ENCODE measurements around the gene AZIN2. TPM values are rescaled to one million over a fixed set of nuclear protein-coding genes. Genes with fewer than 3 reads are reported as not detected.

AZIN2 gene
- total RNA-seq, 4 donors from 2014 or later, result 1.5 to 3.5 (median 1.7) TPM; not detected in 1

DNA sequence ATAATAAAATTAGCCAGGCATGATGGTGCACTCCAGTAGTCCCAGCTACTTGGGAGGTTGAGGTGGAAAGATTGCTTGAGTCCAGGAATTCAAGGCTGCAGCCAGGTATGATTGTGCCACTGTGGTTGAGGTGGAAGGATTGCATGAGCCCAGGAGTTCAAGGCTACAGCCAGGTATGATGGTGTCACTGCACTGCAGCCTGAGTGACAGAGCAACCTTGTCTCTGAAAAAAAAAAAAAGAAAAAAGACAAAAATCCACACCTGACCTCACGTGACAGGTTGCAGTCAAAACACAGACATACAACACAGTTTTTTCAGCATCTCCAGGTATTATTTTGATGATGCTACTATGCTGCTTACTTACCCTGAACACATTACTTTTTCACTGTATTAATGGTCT, 39.9 kb upstream of the AZIN2 start:
- TF ChIP-seq, protein P1, sequence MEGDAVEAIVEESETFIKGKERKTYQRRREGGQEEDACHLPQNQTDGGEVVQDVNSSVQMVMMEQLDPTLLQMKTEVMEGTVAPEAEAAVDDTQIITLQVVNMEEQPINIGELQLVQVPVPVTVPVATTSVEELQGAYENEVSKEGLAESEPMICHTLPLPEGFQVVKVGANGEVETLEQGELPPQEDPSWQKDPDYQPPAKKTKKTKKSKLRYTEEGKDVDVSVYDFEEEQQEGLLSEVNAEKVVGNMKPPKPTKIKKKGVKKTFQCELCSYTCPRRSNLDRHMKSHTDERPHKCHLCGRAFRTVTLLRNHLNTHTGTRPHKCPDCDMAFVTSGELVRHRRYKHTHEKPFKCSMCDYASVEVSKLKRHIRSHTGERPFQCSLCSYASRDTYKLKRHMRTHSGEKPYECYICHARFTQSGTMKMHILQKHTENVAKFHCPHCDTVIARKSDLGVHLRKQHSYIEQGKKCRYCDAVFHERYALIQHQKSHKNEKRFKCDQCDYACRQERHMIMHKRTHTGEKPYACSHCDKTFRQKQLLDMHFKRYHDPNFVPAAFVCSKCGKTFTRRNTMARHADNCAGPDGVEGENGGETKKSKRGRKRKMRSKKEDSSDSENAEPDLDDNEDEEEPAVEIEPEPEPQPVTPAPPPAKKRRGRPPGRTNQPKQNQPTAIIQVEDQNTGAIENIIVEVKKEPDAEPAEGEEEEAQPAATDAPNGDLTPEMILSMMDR (IDR thresholded peaks at IDR 0.05; ENCODE audit: low read depth), result no peak

DNA sequence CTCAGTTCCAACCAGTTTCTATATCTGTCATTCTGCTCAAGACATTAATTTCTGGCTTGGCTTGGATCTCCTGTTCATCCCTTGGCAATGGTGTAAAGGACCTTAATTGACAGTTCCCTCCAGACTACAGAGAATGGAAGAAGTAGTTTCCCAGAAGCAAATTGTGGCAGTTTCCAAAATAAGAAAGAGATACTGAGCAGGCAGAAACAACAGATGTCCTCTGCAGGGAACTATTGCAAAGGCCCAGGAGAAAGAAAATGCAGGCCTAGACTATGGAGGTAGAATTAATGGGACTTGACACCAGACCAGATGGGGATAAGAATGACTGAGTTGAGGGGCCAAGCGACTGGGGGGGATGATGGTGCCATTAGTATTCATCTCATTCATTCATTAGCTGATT, 38.1 kb upstream of the AZIN2 start:
- TF ChIP-seq, protein P1 (IDR thresholded peaks at IDR 0.05; ENCODE audit: low read depth), result no peak

DNA sequence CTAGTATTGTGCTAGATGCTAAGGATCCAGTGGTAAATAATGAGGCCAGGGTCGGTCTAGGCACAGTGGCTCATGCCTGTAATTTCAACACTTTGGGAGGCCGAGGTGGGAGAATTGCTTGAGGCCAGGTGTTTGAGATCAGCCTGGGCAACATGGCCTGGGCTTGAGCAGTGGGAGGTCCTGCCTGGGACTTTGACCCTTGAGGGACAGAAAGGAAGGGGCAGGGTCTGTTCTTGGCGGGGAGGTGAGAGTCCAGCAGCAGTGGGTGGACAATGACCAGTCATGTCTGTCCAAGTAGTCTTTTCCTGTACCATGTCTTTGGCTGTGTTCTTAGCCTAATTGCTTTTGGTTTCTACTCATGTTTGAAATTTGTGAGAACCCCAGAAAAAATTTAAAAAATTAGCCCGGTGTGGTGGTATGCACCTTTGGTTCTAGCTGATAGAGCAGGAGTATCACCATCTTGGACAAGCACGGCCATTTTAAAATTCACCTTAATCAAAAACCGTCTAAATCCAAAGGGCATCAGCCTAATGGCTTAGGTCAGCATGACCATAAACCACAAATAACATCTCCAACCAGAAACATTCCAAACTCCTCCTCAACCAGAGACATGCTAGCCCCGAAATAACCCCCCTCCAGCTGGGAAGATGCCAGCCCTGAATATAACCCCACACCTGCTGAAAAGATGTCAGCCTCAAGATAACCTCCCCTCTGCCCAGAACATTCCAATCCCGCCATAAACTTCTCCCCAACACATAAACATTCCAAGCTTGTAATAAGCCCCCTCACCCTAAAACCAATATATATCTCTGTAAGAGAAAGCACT, 37.5 kb upstream of the AZIN2 start:
- TF ChIP-seq, protein P1 (IDR thresholded peaks at IDR 0.05; ENCODE audit: low read depth), result no peak

DNA sequence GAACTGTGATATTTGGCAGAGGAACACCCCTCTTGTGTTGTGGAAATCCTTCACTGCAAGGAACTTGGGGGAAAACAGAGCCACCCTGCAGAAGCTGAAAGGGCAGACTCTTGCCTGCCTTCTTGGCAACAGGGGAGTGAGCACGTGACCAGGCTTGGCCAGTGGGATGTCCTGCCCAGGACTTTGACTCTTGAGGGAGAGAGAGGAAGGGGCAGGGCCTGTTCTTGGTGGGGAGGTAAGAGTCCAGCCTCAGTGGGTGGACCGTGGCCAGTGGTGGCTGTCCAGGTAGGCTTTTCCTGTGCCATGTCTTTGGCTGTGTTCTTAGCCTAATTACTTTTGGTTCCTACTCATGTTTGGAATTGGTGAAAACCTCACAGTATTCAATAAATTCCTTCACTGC, 35.7 kb upstream of the AZIN2 start:
- TF ChIP-seq, protein P1 (IDR thresholded peaks at IDR 0.05; ENCODE audit: low read depth), result no peak

DNA sequence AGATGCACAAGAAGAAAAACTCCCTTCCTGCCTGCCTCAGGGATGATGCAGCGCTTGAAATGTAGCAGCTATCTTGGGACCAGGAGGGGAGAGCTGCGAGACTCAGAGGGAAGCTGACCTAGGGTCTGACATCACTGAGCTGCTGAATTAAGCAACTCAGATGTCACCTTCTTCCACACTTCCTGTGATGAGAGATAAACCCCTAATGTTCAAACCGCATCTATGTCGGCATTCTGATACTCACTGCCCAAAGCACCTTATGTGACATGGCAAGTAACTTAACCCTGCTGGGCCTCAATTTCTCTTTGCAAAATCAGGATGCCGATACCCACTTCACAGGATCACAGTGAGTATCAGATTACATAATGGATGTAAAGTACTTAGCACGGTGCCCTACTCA, 35.1 kb upstream of the AZIN2 start:
- TF ChIP-seq, protein P1 (IDR thresholded peaks at IDR 0.05; ENCODE audit: low read depth), result no peak

DNA sequence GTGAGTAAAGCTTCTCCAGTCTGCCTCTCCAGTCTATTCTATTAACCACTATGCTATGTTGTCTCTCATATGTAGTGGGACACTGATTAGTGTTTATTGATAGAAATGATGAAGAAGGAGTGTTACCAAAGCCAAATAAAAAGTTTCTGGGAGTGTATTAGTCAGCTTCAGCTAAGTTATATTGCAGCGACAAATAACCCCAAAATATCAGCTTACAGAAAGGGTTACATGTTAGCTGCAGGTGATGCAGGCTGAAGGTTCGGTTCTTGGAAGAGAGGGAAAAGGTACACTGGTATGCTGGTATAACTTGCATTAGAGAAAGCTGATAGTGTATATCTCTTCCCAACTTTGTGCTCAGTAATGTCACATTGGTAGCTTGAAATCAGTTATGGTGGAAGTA, 33.7 kb upstream of the AZIN2 start:
- TF ChIP-seq, protein P1 (IDR thresholded peaks at IDR 0.05; ENCODE audit: low read depth), result no peak

DNA sequence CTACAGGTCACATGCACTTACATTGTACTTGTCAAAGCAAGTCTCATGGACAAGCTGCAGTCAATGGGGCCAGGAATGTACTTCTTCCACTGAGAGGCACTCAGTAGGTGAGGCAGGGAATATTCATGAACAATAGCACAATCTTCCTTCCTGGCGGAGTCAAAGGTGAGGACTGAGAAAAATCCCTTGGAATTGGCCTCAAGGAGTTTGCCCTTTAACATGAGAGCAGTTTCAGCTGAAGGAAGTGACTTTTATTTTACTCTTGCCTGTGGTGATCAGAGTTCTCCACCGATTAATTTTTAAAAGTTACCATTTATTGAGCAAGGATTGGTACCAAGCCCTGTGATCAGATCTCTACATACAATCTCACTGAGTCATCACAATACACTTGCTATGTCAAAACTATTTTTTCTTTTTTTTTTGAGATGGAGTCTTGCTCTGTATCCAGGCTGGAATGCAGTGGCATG, 33.1 kb upstream of the AZIN2 start:
- TF ChIP-seq, protein P1 (IDR thresholded peaks at IDR 0.05; ENCODE audit: low read depth), result no peak

Data from subcutaneous adipose tissue (tissue), 4 donors.